HG03457 (cell line): ENCODE data around the gene PRR14.
A peak's percentile ranks its signal among the peaks of the same experiment; 100 is the strongest.

Source experiments
- ATAC-seq: cut with Tn5 transposase; IDR thresholded peaks from one replicate; pipeline ENCODE4 v1.9.1; 2021; ENCODE audit warnings: moderate number of reproducible peaks; ENCODE audit not compliant: unreplicated experiment

PRR14 gene

DNA sequence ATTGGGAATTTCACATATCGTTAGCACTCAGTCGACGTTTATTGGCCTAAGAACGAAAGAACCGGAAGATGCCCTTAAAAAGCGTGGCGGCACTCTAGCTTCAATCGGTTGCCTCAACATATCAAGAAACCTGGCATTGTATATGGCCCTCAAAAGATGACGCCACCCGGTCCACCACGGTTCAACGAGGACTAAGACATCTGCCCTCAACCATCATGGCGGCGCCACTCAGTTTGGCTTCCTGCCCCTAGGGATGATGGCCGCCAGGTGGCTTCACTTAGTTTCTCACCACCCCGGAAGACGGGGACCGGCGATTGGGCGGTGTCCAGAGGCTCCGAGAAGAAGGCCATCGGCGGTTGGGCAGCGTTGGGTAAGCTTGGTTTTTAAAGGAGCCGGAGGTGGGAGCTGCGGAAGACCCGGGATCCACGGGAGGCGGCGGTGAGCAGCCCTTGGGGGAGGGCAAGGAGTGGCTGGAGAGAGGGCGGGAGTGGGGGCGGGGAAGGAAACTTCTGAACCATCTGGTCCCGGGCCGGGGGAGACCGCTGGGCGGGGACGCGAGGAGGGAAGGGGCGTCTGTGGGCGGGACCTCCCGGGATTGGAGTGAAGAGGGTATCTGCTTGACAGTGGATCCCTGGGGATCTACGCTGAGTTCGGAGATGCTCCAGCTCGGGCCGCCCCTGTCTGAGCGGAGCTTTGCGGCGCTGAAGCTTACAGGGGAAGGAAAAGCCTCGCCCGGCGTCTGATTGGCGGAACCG lies at the start of gene PRR14:
Gene PRR14, plus strand, starts transcription at position 592 of the 755 bp plus-strand sequence. CDS start 686 bp downstream, outside the sequence.
- ATAC-seq: peak; percentile 60

DNA sequence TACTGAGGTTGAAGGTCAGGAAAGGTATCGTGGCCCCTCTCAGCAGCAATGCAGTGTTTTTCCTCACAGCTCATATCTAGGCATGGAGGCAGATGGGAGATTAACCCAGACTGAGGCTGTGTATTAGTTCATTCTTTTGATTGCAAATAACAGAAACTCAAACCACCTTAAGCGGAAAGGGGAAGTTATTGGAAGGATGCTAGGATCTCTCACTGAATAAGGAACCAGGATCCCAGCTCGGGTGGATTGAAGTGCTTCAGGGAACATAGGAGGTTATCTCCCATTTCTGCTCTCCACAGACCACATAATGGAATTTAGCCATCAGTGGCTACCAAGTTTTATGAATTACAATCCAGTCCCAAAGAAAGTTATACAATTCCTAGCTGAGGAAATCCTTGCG lies 48.8 kb upstream of the PRR14 start:
- ATAC-seq: no peak

DNA sequence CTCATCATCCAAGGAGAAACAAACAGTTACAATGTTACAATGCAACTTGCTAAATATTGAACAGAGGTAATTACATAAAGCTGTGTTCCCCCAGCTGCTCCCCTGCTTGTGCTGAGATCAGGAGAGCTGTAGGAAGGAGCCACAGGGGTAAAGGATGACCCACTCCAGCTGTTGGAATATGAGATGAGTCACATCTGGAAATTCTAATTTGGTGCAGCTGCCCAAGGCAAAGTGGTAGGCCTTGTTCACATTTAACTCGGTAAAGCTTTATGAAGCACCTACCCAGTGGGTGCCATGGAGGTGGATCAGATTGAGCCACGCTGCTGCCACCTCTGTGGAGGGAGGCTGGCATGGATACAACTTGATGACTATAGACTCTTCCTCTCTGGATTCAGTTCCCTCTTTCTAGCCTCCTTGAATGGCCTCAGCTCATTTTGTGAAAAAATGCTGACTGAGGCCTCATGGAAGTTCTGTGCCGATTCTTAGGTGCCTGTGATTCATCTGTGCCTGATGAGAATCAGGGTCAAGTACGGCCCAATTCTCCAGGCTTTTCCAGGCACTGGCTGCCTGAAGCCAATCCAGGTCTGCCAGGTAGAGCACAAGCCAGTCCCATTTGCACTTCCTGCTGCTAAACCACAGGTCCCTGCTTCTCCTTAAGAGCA lies 48.0 kb upstream of the PRR14 start:
- ATAC-seq: no peak

DNA sequence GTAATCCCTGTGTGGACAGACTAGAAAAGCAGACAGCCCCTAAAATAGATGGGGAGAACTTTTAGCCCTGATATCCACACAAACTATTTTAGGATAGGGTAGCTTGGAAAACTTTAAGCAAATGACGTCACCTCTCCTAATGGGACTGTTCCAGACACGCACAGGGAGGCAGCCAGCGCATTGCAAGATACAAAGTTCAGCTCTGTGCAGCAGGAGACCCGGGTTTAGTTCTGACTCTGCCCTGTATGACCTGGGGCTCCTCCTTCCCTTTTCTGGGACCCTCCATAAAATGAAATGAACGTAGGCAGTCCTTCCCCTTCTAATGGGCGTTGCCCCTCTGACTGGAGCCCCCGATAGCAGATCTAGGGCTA lies 46.8 kb upstream of the PRR14 start:
- no peak for ATAC-seq

DNA sequence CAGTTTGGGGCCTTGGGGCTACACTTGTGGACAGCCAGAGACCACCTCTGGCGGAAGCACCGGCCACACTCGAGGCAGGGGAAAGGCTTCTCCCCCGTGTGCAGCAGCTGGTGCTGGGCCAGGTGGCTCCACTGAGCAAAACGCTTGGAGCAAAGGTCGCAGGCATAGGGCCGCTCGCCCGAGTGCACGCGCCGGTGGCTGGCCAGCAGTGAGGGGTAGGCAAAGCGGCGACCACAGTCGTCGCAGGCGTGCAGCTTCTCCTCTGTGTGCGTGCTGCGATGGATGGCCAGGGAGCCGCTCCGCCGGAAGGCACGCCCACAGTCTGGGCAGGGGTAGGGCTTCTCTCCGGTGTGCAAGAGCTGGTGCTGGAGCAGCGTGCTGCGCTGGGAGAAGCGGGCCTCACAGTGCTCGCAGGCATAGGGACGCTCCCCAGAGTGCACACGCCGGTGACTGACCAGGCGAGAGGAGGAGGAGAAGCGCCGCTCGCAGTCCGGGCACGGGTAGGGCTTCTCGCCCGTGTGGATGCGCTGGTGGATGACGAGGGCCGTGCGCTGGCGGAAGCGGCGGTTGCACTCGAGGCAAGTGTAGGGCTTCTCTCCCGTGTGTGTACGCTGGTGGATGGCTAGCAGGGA lies 46.3 kb upstream of the PRR14 start:
- ATAC-seq: no peak

GRCh38 chr16:30605158-30605557 lies 45.6 kb upstream of the PRR14 start:
- ATAC-seq: no peak

GRCh38 chr16:30606004-30606403 lies 44.8 kb upstream of the PRR14 start:
- ATAC-seq: no peak

- ATAC-seq: no peak
These were observed 41.5 kb upstream of the PRR14 start for GRCh38 chr16:30609002-30609925.

DNA sequence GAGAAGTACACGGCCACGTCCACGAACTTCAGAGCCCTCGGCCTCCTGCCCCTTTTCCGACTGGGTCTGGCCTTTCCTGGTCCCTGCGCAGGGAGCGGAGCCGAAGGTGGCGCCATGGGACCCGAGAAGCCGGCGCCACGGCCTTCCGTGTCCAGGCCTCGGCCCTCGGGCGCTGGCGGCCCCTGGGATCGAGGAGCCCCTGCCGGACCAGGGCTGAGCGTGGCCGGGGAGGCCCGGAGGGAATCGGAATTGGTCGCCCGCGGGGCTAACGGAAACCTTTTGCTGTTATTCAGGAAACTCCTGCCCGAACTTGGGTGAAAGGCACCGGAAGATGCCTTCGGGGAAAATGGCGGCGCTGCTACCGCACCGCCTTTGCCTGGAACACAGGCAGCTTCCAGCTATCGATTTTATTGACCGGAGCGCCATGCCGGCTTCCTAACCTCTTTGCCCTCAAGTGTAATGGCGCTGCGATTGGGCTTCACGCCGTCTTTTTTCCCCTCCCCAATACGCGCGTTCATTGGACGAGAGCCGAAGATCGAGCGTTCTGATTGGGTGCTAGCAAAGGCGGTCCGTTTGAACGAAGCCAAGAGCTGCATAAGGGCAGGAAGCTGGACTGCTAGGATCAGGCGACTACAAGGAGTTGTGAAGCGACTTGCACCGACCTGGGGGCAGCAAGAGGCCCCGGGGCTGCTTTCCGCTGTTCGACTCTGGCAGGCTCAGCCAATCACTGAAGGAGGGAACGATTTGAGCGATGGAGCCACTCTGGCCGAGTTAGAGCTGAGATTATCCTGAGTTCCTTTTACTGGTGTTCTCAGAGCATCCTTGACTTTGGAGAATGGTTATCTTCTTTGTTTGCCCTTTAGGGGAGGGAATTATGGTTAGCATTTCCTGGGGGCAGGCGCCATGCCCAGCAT lies 40.6 kb upstream of the PRR14 start, which contains the start of gene ZNF689:
Gene ZNF689, minus strand, starts transcription at position 464 of the 914 bp plus-strand sequence. Its CDS starts 348 bp downstream, at position 116.
- ATAC-seq: peak; percentile 57

DNA sequence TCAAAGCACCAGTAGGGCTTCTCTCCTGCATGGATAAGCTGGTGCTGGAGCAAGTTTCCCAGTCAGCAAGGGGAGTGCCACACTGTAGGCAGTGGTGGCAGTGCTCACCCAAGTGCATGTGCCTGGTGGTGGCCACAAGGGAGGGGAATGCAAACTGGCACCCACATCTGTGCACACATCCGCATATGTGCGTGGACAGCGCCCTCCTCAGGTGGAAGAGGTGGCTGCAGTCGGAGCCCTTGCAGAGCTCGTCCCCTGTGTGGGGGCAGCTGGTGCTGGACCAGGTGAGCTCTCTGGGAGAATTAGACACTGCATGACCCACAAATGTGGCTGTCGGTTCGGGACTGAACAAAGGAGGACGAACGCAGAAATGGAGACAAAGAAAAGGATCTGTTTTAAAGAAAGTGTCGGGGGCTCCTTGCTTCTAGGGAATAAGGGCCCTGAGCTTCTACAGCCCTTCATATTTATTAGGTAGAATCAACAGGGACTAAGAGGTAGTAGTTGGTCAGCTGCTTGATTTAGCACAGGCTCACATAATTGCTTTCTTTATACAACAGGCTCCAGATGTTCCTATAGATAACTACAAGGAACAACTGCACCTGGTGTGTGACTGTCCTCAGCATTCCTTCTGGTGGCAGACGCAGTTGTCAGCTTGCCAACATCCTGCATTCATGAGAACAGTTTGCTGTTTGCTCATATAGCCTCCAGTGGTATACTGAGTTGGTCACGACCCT lies 35.2 kb upstream of the PRR14 start:
- ATAC-seq: no peak

DNA sequence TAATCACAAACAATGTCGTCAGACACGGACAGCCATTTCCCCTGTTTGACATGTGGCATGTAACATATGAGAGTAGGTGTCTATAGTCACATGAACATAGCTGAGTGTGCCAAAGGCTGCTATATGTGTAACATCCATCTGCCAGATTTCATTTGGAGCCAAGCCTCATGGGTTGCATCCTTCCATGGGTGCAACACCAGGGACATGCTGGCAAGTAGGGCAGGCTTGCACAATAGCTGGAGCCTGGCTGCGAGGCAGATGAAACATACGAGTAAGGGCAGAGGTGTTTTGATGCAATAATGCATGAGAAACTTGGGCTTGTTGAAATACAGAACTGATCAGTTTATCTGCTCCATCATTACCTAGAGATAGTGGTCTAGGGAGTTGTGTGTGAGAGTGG lies 31.6 kb upstream of the PRR14 start:
- ATAC-seq: no peak

DNA sequence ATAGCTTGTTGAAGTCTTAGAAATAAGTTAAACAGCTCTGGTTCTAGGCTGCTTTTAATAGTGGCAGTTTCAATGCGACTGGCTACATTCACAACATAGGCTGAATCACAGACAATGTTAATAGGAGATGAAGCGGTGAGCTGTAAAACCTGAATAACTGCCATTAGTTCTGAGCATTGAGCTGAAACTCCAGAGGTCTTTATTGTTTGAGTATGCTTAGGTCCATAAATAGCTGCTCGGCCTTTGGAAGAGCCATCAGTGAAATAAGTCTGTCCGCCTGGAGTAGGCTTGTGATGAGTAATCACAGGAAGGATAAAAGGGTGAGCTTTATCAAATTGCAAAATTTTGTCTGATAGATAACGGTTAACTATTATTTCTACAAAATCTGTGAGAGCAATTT lies 31.1 kb upstream of the PRR14 start:
- ATAC-seq: no peak

GRCh38 chr16:30620169-30620568 lies 30.6 kb upstream of the PRR14 start:
- ATAC-seq: no peak

DNA sequence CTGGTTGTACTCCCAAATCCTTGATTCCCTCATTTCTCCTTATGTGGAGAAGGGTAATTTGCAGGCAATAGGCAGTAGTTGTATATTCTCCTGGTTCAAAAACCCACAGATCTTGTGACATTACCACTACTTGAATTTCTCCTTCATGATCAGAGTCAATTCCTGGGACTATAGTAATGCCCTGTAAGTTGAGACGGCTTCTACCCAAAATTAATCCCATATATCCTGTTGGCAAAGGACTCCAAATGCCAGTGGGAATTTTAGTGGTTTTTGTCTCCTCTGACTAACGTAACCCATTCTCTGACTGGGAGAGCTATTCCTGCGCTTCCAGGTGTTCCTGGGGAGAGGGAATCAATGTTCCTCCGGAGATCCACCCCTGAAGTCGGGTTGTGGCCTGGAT lies 29.0 kb upstream of the PRR14 start:
- ATAC-seq: no peak

DNA sequence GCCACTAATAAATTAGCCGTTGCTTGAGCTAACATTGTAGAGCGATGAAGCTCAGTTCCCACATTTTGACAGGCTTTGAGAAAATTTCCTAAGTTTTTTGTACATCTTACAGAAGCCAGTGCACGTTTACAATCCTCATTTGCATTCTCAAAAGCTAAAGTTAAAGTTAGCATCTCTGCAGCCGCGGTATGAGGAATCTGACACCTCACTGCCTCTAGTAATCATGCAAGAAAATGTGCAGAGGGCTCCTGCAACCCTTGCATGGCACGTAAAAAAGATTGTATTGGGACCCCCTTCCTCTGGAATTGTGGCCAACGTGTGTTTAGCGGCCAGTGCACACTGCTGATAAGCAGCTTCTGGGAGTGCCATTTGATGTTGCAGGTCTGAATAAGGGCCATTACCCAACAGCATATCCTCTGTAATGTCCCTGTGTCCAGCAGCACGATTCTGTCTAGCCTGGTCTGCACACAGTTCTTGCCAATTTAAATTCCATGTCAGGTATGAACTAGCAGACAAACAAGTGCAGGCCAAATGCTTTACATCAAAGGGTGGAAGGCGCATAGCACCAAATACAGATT lies 28.2 kb upstream of the PRR14 start:
- no peak for ATAC-seq

- ATAC-seq: no peak
These were observed 27.1 kb upstream of the PRR14 start for GRCh38 chr16:30623536-30624283.

DNA sequence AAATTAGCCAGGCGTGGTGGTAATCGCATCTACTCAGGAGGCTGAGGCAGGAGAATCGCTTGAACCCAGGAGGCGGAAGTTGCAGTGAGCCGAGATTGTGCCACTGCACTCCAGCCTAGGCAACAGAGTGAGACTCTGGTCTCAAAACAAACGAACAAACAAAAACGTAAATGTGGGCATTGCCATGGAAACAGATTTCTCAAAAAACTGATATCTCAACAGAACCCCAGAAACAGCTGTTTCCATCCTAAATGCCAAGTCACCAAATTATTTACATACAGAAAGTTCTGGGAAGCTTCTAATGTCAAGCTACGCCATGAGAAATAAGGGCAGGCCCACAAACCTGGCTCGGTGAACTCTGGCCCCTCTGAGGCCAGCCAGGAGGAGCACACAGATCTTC lies 24.5 kb upstream of the PRR14 start:
- no peak for ATAC-seq
